WTC11 (cell line): Measurements from ENCODE around the gene EPN2. TPM values are rescaled to one million over a fixed set of nuclear protein-coding genes. Genes with fewer than 3 reads are reported as not detected.

Source experiments
- ATAC-seq: fragments of 200-7000 bp; cut with Tn5 transposase; 2 replicates; pipeline ENCODE4 v1.10.0; 2021; ENCODE audit warnings: mild to moderate bottlenecking, moderate library complexity
- CTCF ChIA-PET: fragments of 300-600 bp; sonication (Branson Sonifier 250); formaldehyde crosslinking; loops from one replicate; lab custom pipeline; 2021; ENCODE audit warnings: antibody characterized with exemption; lab: Charles Lee
- POLR2A ChIA-PET: fragments of 350-600 bp; sonication (Branson Sonifier 250); formaldehyde crosslinking; loops from one replicate; lab custom pipeline; 2021; ENCODE audit warnings: antibody characterized with exemption; lab: Charles Lee
- DNase-seq: peaks from one replicate; pipeline ENCODE4 v3.0.0; 2021; ENCODE audit warnings: low spot score
- H3K27ac Mint-ChIP-seq: 2 replicates; pipeline ENCODE4 v1.8.0; 2021; ENCODE audit warnings: mixed read lengths
- H3K27me3 Mint-ChIP-seq: 2 replicates; pipeline ENCODE4 v1.8.0; 2021; ENCODE audit warnings: low read depth, mild to moderate bottlenecking, moderate library complexity, mixed read lengths
- H3K36me3 Mint-ChIP-seq: 2 replicates; pipeline ENCODE4 v1.8.0; 2021; ENCODE audit warnings: mixed read lengths
- H3K4me1 Mint-ChIP-seq: 2 replicates; pipeline ENCODE4 v1.8.0; 2022; ENCODE audit warnings: mixed read lengths
- H3K4me3 Mint-ChIP-seq: 2 replicates; pipeline ENCODE4 v1.8.0; 2021; ENCODE audit warnings: mild to moderate bottlenecking, moderate library complexity, mixed read lengths
- H3K9me3 Mint-ChIP-seq: 2 replicates; pipeline ENCODE4 v1.8.0; 2021; ENCODE audit warnings: mixed read lengths
- AFF4 ChIP-seq: sonication (generic); formaldehyde crosslinking; IDR thresholded peaks from 2 replicates; pipeline ENCODE4 v1.8.1; 2023; ENCODE audit warnings: mild to moderate bottlenecking, missing genetic modification reagents, borderline replicate concordance
- ERG ChIP-seq: fragments of 250-450 bp; sonication (Bioruptor Pico); IDR thresholded peaks from 2 replicates; pipeline ENCODE4 v1.8.0; 2021; ENCODE audit warnings: mild to moderate bottlenecking
- FOXJ3 ChIP-seq: sonication (generic); formaldehyde crosslinking; IDR thresholded peaks from 2 replicates; pipeline ENCODE4 v1.9.0; 2021; ENCODE audit warnings: missing genetic modification reagents, mild to moderate bottlenecking, borderline replicate concordance
- FOXK1 ChIP-seq: sonication (generic); formaldehyde crosslinking; IDR thresholded peaks from 2 replicates; pipeline ENCODE4 v1.8.0; 2022; ENCODE audit warnings: mild to moderate bottlenecking, moderate library complexity, missing genetic modification reagents
- FOXP1 ChIP-seq: sonication (generic); formaldehyde crosslinking; IDR thresholded peaks from 2 replicates; pipeline ENCODE4 v1.8.0; 2022; ENCODE audit warnings: missing genetic modification reagents, mild to moderate bottlenecking, moderate library complexity, borderline replicate concordance
- GABPB1 ChIP-seq: sonication (generic); formaldehyde crosslinking; IDR thresholded peaks from 2 replicates; pipeline ENCODE4 v1.8.1; 2023; ENCODE audit warnings: mild to moderate bottlenecking, missing genetic modification reagents
- MLX ChIP-seq: sonication (generic); formaldehyde crosslinking; IDR thresholded peaks from 2 replicates; pipeline ENCODE4 v1.8.1; 2023; ENCODE audit warnings: mild to moderate bottlenecking, missing genetic modification reagents, moderate library complexity
- MYBL2 ChIP-seq: sonication (generic); formaldehyde crosslinking; IDR thresholded peaks from 2 replicates; pipeline ENCODE4 v1.8.1; 2023; ENCODE audit warnings: mild to moderate bottlenecking, moderate library complexity, missing genetic modification reagents
- NR2C2 ChIP-seq: sonication (generic); formaldehyde crosslinking; IDR thresholded peaks from 2 replicates; pipeline ENCODE4 v1.8.0; 2022; ENCODE audit warnings: mild to moderate bottlenecking, missing genetic modification reagents
- NR3C1 ChIP-seq: sonication (generic); formaldehyde crosslinking; conservative IDR thresholded peaks from 2 replicates; pipeline ENCODE4 v1.8.1; 2023; ENCODE audit warnings: low read depth, mild to moderate bottlenecking, missing genetic modification reagents
- RELA ChIP-seq: sonication (generic); formaldehyde crosslinking; IDR thresholded peaks from 2 replicates; pipeline ENCODE4 v1.8.1; 2022; ENCODE audit warnings: missing genetic modification reagents, mild to moderate bottlenecking, borderline replicate concordance
- RORB ChIP-seq: fragments of 250-450 bp; sonication (Bioruptor Pico); IDR thresholded peaks from 2 replicates; pipeline ENCODE4 v1.9.0; 2021; ENCODE audit warnings: mild to moderate bottlenecking
- SMAD3 ChIP-seq: sonication (generic); formaldehyde crosslinking; IDR thresholded peaks from 2 replicates; pipeline ENCODE4 v1.8.0; 2022; ENCODE audit warnings: missing genetic modification reagents, mild to moderate bottlenecking, borderline replicate concordance
- SP1 ChIP-seq: sonication (generic); formaldehyde crosslinking; conservative IDR thresholded peaks from 2 replicates; pipeline ENCODE4 v1.8.1; 2022; ENCODE audit warnings: missing genetic modification reagents
- TP53 ChIP-seq: sonication (generic); formaldehyde crosslinking; IDR thresholded peaks from 2 replicates; pipeline ENCODE4 v1.8.1; 2023; ENCODE audit warnings: mild to moderate bottlenecking, missing genetic modification reagents
- ZNF121 ChIP-seq: sonication (generic); formaldehyde crosslinking; IDR thresholded peaks from 2 replicates; pipeline ENCODE4 v1.8.0; 2023; ENCODE audit warnings: missing genetic modification reagents
- ZNF263 ChIP-seq: sonication (generic); formaldehyde crosslinking; IDR thresholded peaks from 2 replicates; pipeline ENCODE4 v1.8.1; 2022; ENCODE audit warnings: low read depth, mild to moderate bottlenecking, moderate library complexity, missing genetic modification reagents
- ZNF281 ChIP-seq: sonication (generic); formaldehyde crosslinking; IDR thresholded peaks from 2 replicates; pipeline ENCODE4 v1.8.0; 2023; ENCODE audit warnings: mild to moderate bottlenecking, missing genetic modification reagents
- ZNF416 ChIP-seq: fragments of 250-450 bp; sonication (Bioruptor Pico); IDR thresholded peaks from 2 replicates; pipeline ENCODE4 v1.9.0; 2021; ENCODE audit warnings: mild to moderate bottlenecking, inconsistent platforms
- ZNF425 ChIP-seq: fragments of 250-450 bp; sonication (Bioruptor Pico); conservative IDR thresholded peaks from 2 replicates; pipeline ENCODE4 v1.9.0; 2021; ENCODE audit warnings: mild to moderate bottlenecking
- total RNA-seq: library from RNA; stranded (reverse); gene quantifications from 3 replicates; pipeline ENCODE4 v1.2.3, GENCODE V29; 2021

Gene EPN2
- total RNA-seq, 1 experiment from 2014 or later = 48.8 TPM

GRCh38 chr17:19347323-19348080 lies 110.3 kb downstream of the EPN2 start:
- DNase-seq (peak; percentile 7), ATAC-seq (no peak)
- POLR2A ChIA-PET = no interaction called here
- TF ChIP-seq FOXP1 (CRISPR knock-in tag) (no peak), RELA (CRISPR knock-in tag) (no peak), NR3C1 (CRISPR knock-in tag) (no peak)
- no peaks in the 10 kb centered on the region for H3K27me3 Mint-ChIP-seq
- CTCF ChIA-PET = interaction anchor here (0.9 to 1.4 kb wide), 2 partner anchors 9 to 15 kb away, joined by 3 to 6 read pairs; partner anchors contain the start of gene B9D1
- no peak overlapping the region for H3K4me3 Mint-ChIP-seq
- H3K36me3 Mint-ChIP-seq = peaks cover 12% of the 10 kb centered on the region; the same call in 1 of the 2 replicates
- H3K4me1 Mint-ChIP-seq = no peaks in the 10 kb centered on the region
- no peaks in the 10 kb centered on the region for H3K9me3 Mint-ChIP-seq
- no peak overlapping the region for H3K27ac Mint-ChIP-seq

GRCh38 chr17:19348081-19348650 lies 111.0 kb downstream of the EPN2 start:
- H3K36me3 Mint-ChIP-seq = peaks cover 12% of the 10 kb centered on the region; the same call in 1 of the 2 replicates
- ChIA-PET CTCF (interaction anchor here (0.9 kb wide), 1 partner anchor 10 kb away, joined by 6 read pairs; no protein-coding TSS in a partner anchor), POLR2A (no interaction called here)
- no peaks in the 10 kb centered on the region for H3K4me1 Mint-ChIP-seq
- ATAC-seq (no peak), DNase-seq (no peak)
- no peaks in the 10 kb centered on the region for H3K27me3 Mint-ChIP-seq
- H3K27ac Mint-ChIP-seq = no peak overlapping the region
- H3K4me3 Mint-ChIP-seq = no peak overlapping the region
- no peak for TF ChIP-seq ZNF281 (CRISPR knock-in tag)
- no peak for TF ChIP-seq ZNF425
- TF ChIP-seq RORB (CRISPR knock-in tag) = no peak
- no peak for TF ChIP-seq FOXK1 (CRISPR knock-in tag)
- TF ChIP-seq ZNF121 (CRISPR knock-in tag) = no peak
- TF ChIP-seq FOXJ3 (CRISPR knock-in tag) = no peak
- no peak for TF ChIP-seq NR2C2 (CRISPR knock-in tag)
- TF ChIP-seq AFF4 (CRISPR knock-in tag) = no peak
- no peaks in the 10 kb centered on the region for H3K9me3 Mint-ChIP-seq

GRCh38 chr17:19348806-19349205 lies 111.6 kb downstream of the EPN2 start:
- Mint-ChIP-seq H3K27ac (no peak overlapping the region), H3K4me1 (no peaks in the 10 kb centered on the region), H3K4me3 (no peak overlapping the region), H3K9me3 (no peaks in the 10 kb centered on the region), H3K36me3 (peaks cover 12% of the 10 kb centered on the region; the same call in 1 of the 2 replicates), H3K27me3 (no peaks in the 10 kb centered on the region)
- ChIA-PET CTCF (interaction anchor here (1.2 kb wide), 1 partner anchor 11 kb away, joined by 4 read pairs; no protein-coding TSS in a partner anchor), POLR2A (no interaction called here)
- ATAC-seq (no peak), DNase-seq (no peak)
- no peak for TF ChIP-seq ZNF263
- TF ChIP-seq SMAD3 (CRISPR knock-in tag) = no peak
- no peak for TF ChIP-seq TP53 (CRISPR knock-in tag)
- TF ChIP-seq ZNF416 (CRISPR knock-in tag) = no peak
- TF ChIP-seq ERG (CRISPR knock-in tag) = no peak
- TF ChIP-seq MYBL2 (CRISPR knock-in tag) = no peak
- no peak for TF ChIP-seq MLX (CRISPR knock-in tag)
- no peak for TF ChIP-seq GABPB1
- TF ChIP-seq SP1 = no peak
